Endothelial cell of hepatic sinusoid (primary cell): ENCODE data around the gene CACNB1.

Experiments used
- in situ Hi-C: cut with HindIII; loops from 2 replicates; pipeline ENCODE4 v1.10.0; 2017; ENCODE audit warnings: low sequenced_read_pairs

Gene CACNB1

DNA sequence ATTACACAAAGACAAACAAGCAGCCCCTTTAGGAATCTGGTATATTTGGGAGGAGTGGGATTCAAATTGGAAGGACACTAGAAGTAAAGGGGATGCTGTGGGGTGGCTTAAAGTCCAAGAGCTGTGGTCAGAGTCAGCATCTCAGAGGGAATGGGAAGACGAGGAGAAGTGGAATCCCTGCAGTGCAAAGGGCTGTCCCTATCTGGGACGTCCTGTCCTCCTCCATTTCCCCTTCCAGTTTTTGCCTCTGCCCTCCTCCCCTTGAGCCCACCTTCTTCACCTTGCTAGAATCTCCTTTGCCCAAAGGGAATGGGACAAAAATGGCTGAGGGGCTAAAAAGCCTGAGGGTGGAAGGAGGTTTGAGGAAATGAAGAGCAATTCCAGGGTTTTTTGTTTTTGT lies 41.8 kb downstream of the CACNB1 start:
- in situ Hi-C loops = no loop called here

DNA sequence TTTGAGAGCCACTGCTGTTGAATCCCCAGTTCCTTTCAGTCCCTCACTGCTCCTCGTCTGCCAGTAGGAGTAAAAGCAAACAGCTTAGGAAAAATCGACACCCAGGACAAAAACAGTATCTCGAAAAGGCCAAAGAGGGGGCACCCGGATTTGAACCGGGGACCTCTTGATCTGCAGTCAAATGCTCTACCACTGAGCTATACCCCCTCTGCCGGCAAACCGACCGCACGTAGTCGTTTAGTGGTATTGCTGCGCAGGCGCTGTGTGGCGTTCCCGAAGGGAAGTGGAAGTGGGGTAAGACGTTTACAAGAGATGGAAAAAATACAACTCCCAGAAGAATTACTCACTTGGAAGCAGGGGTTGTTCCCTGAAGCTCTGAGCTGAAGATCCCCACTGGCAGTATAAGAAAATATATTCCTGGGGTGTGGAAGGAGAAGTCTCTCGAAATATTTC lies 43.8 kb downstream of the CACNB1 start:
- in situ Hi-C loops = no loop called here

DNA sequence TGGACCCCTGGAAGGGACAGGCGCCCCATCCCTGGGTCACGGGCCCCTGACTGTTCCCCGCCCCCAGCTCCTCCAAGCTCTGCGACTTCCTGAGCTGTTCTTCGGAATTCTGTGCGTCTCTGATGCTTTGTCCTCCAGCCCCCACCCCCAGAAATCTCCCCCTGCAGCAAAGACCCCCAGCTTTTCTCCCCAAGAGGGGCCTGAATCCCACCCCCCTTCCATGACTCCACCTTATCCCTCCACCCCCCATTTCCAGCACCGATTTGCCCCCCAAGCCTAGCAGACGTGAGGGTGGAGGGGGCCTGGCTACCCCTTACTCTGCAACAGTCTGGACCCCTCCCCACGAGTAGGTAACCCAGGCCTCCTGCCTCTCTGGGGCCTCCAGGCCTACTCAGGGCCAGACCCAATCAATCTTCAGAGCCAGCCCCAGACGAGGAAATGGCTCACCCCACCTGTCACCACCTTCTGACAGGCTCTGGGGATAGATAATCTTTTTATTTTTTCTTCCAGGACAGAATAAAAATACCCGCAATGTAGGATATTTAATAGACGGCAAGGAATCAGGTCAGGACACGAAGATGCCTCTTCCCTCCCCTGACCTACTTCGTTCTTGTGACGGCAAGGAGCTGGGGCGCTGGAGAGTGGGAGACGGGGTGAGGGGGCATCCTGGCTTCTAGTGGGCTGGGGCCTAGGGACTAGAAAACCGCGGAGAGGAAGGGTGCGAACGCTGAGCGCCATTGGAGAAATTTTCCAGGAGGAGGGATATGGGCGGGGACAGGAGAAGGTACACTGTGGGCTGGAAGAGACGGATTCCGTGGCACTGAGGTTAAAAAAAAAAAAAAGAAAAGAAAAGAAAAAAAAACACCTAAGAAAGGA lies 45.3 kb downstream of the CACNB1 start:
- in situ Hi-C loops = no loop called here

DNA sequence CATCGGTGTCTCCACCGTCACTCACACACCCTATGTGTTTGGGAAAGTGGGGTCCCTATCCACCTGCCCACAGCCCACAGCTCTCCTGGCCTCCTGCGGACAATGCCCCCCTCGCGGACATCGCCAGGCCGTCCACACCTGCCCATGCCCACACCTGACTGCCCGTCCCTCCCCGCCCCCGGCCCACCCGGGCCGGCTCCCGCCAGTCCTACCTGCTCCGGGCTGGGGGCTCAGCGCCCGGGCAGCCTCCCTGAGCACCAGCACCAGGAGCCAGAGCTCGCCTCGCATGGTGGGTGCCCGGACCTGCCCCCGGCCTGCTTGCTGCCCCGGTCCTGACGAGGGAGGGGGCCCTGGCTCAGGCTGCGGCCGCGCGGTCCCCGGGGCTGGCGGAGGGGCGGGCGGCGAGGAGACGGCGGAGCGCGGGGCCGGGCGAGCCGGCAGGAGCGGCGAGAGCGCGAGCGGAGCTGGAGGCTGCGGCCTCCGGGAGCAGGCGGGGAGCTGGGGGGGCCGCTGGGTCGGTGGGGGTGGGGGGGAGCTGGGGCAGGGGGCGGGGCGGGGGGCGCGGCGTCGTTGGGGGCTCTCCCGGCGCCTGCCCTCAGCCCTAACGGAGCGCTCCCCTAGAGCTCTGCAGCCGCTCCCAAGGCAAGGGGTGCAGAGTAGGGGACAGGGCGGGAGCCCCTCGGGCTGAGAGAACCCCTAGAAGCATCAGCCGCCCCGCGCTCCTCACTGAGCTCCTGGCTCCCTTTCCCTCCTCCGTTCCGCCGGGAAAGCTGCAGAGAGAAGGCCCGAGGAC lies 46.1 kb downstream of the CACNB1 start, which contains the start of gene PLXDC1:
TSS of gene PLXDC1 (minus strand) at position 488 of the 793 bp plus-strand sequence. CDS start at position 288, 200 bp downstream.
- in situ Hi-C loops = no loop called here

DNA sequence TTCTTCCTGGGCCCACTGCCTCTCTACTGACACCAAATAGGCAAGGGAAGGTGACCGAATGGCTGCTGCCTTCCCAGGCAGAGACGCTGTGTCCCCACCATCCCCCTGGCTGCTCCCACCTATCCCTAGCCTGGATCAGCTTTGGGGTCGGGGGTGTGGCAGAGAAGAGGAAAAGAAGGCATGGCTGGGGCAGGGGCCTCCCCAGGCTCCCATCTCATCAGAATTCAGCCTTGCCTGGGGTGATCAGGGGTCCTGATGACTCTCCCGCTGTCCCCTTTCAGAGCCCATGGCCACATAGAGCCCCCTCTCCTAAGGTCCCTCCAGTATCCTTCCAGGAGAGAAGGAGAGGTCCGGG lies 46.7 kb downstream of the CACNB1 start:
- in situ Hi-C loops = no loop called here

GRCh38 chr17:39150104-39150634 lies 47.3 kb downstream of the CACNB1 start:
- in situ Hi-C loops = no loop called here

DNA sequence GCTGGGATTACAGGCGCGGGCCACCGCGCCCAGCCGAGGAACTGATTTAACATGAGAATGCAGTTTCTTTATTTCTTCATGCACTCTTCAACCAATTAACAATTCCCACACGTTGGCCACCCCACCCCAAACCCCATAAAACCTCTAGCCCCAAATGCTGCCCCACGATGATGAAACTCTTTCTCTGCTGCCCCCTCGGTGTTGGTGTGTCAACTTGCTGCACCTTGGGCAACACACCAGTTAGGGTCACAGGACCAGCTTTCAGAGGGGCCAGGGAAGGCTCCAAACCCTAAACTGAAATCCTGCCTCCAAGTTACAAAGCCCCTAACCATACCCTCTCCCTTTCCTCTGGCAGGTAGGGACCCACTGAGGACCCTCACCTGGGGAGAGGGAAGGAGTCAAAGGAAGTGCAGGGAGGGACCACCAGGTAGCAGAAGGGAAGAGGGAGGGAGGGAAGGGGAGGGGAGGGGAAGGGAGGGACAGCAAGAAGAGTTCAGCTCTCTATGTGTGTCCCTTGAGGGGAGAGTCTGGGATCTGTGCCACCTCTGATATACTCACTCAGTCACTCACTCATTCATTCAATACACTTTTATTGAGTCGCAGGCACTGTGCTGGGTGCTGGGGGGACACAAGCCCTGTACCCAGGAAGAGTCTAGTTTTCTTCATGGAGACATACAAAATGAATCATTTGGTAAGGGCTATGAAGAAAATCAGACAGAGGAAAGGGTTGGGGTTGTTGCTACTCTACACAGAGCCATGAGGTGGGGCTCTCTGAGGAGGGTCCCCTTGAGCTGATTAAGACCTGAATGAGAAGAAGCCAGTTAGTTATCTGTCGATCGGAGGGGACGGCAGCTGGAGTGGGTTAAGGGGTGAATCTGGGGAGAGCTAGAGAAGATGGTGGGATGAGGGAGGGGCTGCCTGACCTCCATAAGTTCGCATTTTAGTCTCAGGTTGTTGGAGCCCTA lies 50.0 kb downstream of the CACNB1 start:
- in situ Hi-C loops = no loop called here

GRCh38 chr17:39146273-39146672 lies 51.2 kb downstream of the CACNB1 start:
- in situ Hi-C loops = no loop called here

DNA sequence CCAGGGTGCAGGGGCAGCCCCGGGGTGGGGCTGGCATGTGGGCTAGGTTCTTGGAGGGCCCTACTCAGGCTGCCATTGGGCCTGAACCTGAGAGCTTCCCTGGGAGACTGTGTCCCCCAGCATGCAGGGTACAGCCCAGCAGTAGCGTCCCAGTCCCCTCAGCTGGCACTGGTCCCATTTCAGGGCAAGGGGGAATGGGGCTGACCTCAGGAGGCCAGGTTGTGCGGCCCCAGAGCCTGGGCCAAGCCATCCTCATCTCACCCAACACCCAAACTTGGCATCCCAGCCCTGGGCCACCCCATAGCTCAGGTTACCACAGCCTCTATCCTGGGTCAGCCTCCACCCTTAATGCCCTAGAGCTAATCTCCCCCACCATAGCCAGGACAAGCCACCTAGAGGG lies 52.3 kb downstream of the CACNB1 start:
- in situ Hi-C loops = no loop called here

GRCh38 chr17:39144416-39144840 lies 53.0 kb downstream of the CACNB1 start:
- in situ Hi-C loops = no loop called here

GRCh38 chr17:39143552-39144093 lies 53.8 kb downstream of the CACNB1 start:
- in situ Hi-C loops = no loop called here

DNA sequence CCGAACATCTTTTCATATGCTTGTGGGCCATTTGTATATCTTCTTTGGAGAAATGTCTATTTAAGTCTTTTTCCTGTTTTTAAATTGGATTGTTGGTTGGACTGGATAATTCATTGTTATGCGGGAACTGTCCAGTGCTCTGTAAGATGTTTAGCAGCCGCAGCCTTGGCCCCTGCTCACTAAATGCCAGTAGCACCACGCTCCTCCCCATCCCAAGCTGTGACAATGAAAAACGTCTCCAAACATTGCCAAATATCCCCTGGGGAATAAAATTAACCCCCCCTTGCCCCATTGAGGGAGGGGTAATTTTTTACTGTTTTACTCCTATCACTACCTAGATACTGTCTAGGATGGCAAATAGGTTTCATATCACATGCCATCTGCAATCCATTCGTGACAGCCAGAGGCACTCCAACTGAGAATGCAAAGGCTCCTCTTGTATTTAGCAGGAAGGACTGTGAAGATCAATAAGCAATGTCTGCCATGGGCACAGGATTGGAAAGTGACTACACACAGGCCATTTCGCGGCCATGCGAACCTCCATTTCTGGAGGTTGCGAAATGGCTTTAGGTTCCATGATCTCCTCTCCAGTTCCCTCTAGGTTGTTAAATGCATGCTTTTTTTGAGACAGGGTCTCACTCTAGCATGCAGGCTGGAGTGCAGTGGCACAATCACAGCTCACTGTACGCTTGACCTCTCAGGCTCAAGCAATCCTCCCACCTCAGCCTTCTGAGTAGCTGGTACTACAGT lies 55.4 kb downstream of the CACNB1 start:
- in situ Hi-C loops = no loop called here

GRCh38 chr17:39141294-39141693 lies 56.2 kb downstream of the CACNB1 start:
- in situ Hi-C loops = no loop called here

DNA sequence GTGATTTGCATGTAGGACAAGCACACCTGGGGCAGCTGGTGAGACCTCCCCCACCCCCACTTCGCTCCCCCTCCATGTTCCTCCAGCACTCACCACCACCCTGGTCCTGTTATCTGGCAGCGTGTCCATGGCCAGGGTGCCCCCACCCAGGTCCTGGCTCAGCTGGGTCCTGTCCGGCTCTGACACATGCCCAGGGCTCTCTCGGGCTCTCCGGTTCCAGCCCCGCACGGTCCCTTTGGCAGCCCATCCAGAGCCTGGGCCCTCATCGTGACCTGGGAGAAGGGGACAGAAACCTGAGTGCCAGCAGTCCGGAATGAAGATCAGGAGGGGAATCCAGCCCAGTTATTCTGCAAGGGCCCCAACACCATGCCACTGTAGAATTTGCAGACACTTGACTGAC lies 57.9 kb downstream of the CACNB1 start:
- in situ Hi-C loops = no loop called here

GRCh38 chr17:39139161-39139511 lies 58.3 kb downstream of the CACNB1 start:
- in situ Hi-C loops = no loop called here

- in situ Hi-C loops = no loop called here
These were observed 58.9 kb downstream of the CACNB1 start for GRCh38 chr17:39138431-39139160.

GRCh38 chr17:39134878-39135277 lies 62.6 kb downstream of the CACNB1 start:
- in situ Hi-C loops = no loop called here

DNA sequence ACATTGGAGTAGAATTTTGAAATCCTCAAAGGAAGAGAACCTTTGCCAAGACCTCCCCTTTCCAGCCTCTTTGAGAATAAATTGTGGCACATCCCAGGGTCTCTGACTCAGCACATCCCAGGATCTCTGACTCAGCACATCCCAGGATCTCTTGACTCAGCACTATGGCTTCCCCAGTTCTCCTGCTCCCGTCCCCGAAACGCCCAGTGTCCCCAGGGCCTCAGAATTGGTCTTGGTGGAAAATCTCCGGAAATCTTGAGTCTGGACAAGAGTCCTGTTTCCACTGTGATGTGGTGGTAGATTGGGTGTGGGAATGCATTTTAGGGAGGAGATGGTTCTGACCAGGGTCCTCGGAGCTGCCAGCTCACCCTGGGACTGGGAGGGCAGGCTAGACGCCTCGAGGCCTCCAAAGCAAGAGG lies 65.3 kb downstream of the CACNB1 start:
- in situ Hi-C loops = no loop called here

DNA sequence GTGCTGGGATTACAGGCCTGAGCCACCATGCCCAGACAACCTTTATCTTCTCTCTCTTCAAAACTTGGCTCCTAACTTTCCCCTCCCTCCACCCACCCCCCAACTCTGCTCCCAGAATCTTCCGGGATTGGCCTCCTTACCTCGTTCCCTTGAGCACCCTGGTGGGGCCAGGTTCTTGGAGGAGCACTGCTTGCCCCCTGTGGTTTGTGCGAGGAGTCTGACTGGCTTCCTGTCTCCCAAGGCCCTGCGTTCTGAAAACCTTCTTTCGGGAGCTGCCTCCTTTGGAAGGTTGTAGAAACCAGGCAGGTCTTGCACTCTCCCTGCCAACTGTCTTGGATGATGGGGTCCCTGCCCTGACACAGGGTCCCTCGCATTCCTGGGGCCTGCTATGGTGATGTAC lies 65.9 kb downstream of the CACNB1 start:
- in situ Hi-C loops = no loop called here
